ENCODE data around the gene TPCN2.

- TF ChIP-seq CTCF (IDR thresholded peaks at IDR 0.05) (no peak), POLR2A (IDR thresholded peaks at IDR 0.05) (no peak)
Observed at GRCh38 chr11:69127081-69127850, 78.5 kb downstream of the TPCN2 start.
